ENCODE results near the gene CD19.

DNA sequence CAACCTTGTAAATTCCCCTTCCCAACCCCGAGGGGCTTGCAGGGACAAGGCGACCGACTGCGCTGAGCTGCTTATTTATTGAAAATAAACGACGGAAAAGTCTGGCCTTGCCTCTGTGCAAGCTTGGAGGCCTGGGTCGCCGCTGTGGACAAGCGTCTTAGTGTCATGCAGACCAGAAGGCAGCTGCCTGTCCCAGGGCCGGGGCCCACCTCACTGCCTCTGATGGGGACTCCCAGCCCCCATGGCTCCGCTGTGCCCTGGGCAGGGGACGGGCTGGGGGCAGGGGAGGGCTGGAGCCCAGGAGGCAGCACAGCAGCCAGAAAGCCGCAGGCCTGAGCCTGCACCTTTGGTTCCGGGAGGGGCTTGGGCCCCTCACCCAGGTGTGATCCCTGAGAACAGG is 27.4 kb upstream of the CD19 start:
- TF ChIP-seq, protein P1, sequence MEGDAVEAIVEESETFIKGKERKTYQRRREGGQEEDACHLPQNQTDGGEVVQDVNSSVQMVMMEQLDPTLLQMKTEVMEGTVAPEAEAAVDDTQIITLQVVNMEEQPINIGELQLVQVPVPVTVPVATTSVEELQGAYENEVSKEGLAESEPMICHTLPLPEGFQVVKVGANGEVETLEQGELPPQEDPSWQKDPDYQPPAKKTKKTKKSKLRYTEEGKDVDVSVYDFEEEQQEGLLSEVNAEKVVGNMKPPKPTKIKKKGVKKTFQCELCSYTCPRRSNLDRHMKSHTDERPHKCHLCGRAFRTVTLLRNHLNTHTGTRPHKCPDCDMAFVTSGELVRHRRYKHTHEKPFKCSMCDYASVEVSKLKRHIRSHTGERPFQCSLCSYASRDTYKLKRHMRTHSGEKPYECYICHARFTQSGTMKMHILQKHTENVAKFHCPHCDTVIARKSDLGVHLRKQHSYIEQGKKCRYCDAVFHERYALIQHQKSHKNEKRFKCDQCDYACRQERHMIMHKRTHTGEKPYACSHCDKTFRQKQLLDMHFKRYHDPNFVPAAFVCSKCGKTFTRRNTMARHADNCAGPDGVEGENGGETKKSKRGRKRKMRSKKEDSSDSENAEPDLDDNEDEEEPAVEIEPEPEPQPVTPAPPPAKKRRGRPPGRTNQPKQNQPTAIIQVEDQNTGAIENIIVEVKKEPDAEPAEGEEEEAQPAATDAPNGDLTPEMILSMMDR (optimal IDR thresholded peaks at IDR 0.05 in 1 of 3, IDR thresholded peaks at IDR 0.05 in 1 of 3, conservative IDR thresholded peaks at IDR 0.05 in 1 of 3; ENCODE audit: extremely low read depth in 1 of 3, insufficient read depth in 2 of 3, low read length in 3 of 3) = no peak
- TF ChIP-seq EZH2 (IDR thresholded peaks at IDR 0.05; ENCODE audit: low read length) = no peak
